ENCODE data around the gene MEIS2.

DNA sequence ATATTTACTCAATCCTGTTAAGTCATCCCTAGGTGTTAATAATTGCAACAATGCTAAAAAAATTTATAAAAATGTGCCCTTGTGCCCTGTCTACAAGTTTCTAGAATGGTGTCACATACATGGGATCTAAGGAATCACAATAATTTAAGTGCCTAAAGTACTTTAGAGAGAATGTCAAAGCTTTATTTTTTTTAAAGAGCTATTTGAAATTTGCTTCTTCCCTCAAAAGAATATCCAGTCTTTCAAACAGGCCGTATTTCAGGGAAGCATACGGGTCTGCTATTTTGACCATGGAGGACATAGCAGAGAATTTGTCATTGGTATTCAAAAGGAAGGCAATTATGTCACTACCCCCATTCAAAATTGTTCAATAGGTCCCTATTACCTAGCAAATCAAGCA is 29.7 kb downstream of the MEIS2 start:
- no peak for TF ChIP-seq BHLHE40 (IDR thresholded peaks at IDR 0.05; ENCODE audit: borderline replicate concordance)
- TF ChIP-seq ELF4 (IDR thresholded peaks at IDR 0.05), result no peak

Data from HEK293T (cell line).